Vagina (tissue), 2 donors: ENCODE measurements around the gene KAZN. TPM values are rescaled to one million over a fixed set of nuclear protein-coding genes. Genes with fewer than 3 reads are reported as not detected.

ENCODE experiments used
- DNase-seq, 2 donors: peaks; one replicate each; pipeline ENCODE4 v3.0.0-alpha.2; 2017; ENCODE audit errors: extremely low spot score in 2 of 2
- H3K27ac ChIP-seq: fragments of 200-600 bp; sonication (generic); one replicate; pipeline ENCODE4 v1.5.1; 2019
- H3K27me3 ChIP-seq: fragments of 200-600 bp; sonication (generic); one replicate; pipeline ENCODE4 v1.5.1; 2019
- H3K36me3 ChIP-seq, 2 donors: fragments of 200-600 bp; sonication (generic); one replicate each; pipeline ENCODE4 v1.5.1; 2017 to 2019
- H3K4me1 ChIP-seq: fragments of 200-600 bp; sonication (generic); one replicate; pipeline ENCODE4 v1.5.1; 2019
- H3K4me3 ChIP-seq, 2 donors: fragments of 200-600 bp; sonication (generic); 1 replicate in 1 of 2; 2 replicates in 1 of 2; pipeline ENCODE4 v1.5.1; 2016 to 2019
- H3K9me3 ChIP-seq: fragments of 200-600 bp; sonication (generic); one replicate; pipeline ENCODE4 v1.5.1; 2019
- CTCF ChIP-seq, 3 experiments: fragments of 450-650 bp in 2 of 3; fragments of 200-600 bp in 1 of 3; sonication (generic) in 1 of 3; IDR thresholded peaks; one replicate each; pipeline ENCODE4 v1.5.1; 2017 to 2019; ENCODE audit warnings: antibody characterized with exemption in 3 of 3, mild to moderate bottlenecking in 2 of 3, moderate library complexity in 2 of 3
- POLR2A ChIP-seq, 2 donors: fragments of 450-650 bp; IDR thresholded peaks; one replicate each; pipeline ENCODE4 v1.6.1; 2017; ENCODE audit warnings: antibody characterized with exemption in 2 of 2, mild to moderate bottlenecking in 2 of 2, moderate library complexity in 2 of 2
- POLR2AphosphoS5 ChIP-seq, 2 donors: sonication (generic); formaldehyde crosslinking; IDR thresholded peaks; one replicate each; pipeline ENCODE4 v1.9.0; 2017; ENCODE audit warnings: antibody characterized with exemption in 2 of 2, mild to moderate bottlenecking in 2 of 2, low read depth in 1 of 2; ENCODE audit not compliant: insufficient read depth in 1 of 2
- intact Hi-C: fragments of 100-400 bp; cut with DNase I; formaldehyde crosslinking; loops from one replicate; pipeline ENCODE4 v1.15.1; 2023
- total RNA-seq: library from RNA; depleted of rRNA; stranded (reverse); fragments of >200 nt; gene quantifications from one replicate; pipeline ENCODE4 v1.2.3, GENCODE V29; 2016

Gene KAZN
- total RNA-seq, 1 donor from 2014 or later, result 29.5 TPM

GRCh38 chr1:15013767-15014166, 415.3 kb downstream of the KAZN start:
- intact Hi-C loops, result no loop called here
- Histone ChIP-seq H3K27ac (no peak overlapping the region), H3K27me3 (no peaks in the 10 kb centered on the region), H3K36me3 (no peaks in the 10 kb centered on the region), H3K9me3 (no peaks in the 10 kb centered on the region), H3K4me3 (no peak overlapping the region), H3K4me1 (no peaks in the 10 kb centered on the region)
- no peak for DNase-seq
- no peak for TF ChIP-seq POLR2AphosphoS5 (IDR thresholded peaks at IDR 0.05; ENCODE audit: insufficient read depth in 1 of 2, low read depth in 1 of 2)
- TF ChIP-seq POLR2A (IDR thresholded peaks at IDR 0.05), result no peak
- no peak for TF ChIP-seq CTCF (IDR thresholded peaks at IDR 0.05)

GRCh38 chr1:15014516-15014915, 416.0 kb downstream of the KAZN start:
- no peaks in the 10 kb centered on the region for H3K27me3 ChIP-seq
- no peak for DNase-seq
- intact Hi-C loops, result no loop called here
- no peaks in the 10 kb centered on the region for H3K9me3 ChIP-seq
- no peak overlapping the region for H3K27ac ChIP-seq
- H3K4me3 ChIP-seq, result no peak overlapping the region
- no peaks in the 10 kb centered on the region for H3K36me3 ChIP-seq
- no peaks in the 10 kb centered on the region for H3K4me1 ChIP-seq
- TF ChIP-seq POLR2AphosphoS5 (IDR thresholded peaks at IDR 0.05; ENCODE audit: insufficient read depth in 1 of 2, low read depth in 1 of 2), result no peak
- TF ChIP-seq POLR2A (IDR thresholded peaks at IDR 0.05), result no peak
- no peak for TF ChIP-seq CTCF (IDR thresholded peaks at IDR 0.05)

- H3K27ac ChIP-seq, result no peak overlapping the region
- TF ChIP-seq POLR2AphosphoS5 (IDR thresholded peaks at IDR 0.05; ENCODE audit: insufficient read depth in 1 of 2, low read depth in 1 of 2), result no peak
- no peaks in the 10 kb centered on the region for H3K27me3 ChIP-seq
- H3K36me3 ChIP-seq, result no peaks in the 10 kb centered on the region
- intact Hi-C loops, result no loop called here
- H3K9me3 ChIP-seq, result no peaks in the 10 kb centered on the region
- no peak for DNase-seq
- no peak overlapping the region for H3K4me3 ChIP-seq
- H3K4me1 ChIP-seq, result peaks cover 7% of the 10 kb centered on the region
Observed at GRCh38 chr1:15016001-15016400, 417.5 kb downstream of the KAZN start.

- DNase-seq, result no peak
- no peaks in the 10 kb centered on the region for H3K27me3 ChIP-seq
- no peaks in the 10 kb centered on the region for H3K36me3 ChIP-seq
- TF ChIP-seq POLR2A (IDR thresholded peaks at IDR 0.05), result no peak
- no peak for TF ChIP-seq POLR2AphosphoS5 (IDR thresholded peaks at IDR 0.05; ENCODE audit: insufficient read depth in 1 of 2, low read depth in 1 of 2)
- no peak for TF ChIP-seq CTCF (IDR thresholded peaks at IDR 0.05)
- H3K4me1 ChIP-seq, result peaks cover 13% of the 10 kb centered on the region
- no peak overlapping the region for H3K27ac ChIP-seq
- no peak overlapping the region for H3K4me3 ChIP-seq
- H3K9me3 ChIP-seq, result no peaks in the 10 kb centered on the region
- intact Hi-C loops, result no loop called here
Observed at GRCh38 chr1:15016526-15016925, 418.0 kb downstream of the KAZN start.

GRCh38 chr1:15017120-15017519, 418.6 kb downstream of the KAZN start:
- Histone ChIP-seq H3K9me3 (no peaks in the 10 kb centered on the region), H3K4me3 (no peak overlapping the region), H3K27me3 (no peaks in the 10 kb centered on the region), H3K36me3 (no peaks in the 10 kb centered on the region), H3K4me1 (peaks cover 18% of the 10 kb centered on the region), H3K27ac (no peak overlapping the region)
- intact Hi-C loops, result no loop called here
- no peak for TF ChIP-seq POLR2A (IDR thresholded peaks at IDR 0.05)
- TF ChIP-seq POLR2AphosphoS5 (IDR thresholded peaks at IDR 0.05; ENCODE audit: insufficient read depth in 1 of 2, low read depth in 1 of 2), result no peak
- no peak for TF ChIP-seq CTCF (IDR thresholded peaks at IDR 0.05)
- no peak for DNase-seq

GRCh38 chr1:15018767-15019166, 420.3 kb downstream of the KAZN start:
- DNase-seq, result no peak
- Histone ChIP-seq H3K4me3 (no peak overlapping the region), H3K27me3 (no peaks in the 10 kb centered on the region), H3K36me3 (no peaks in the 10 kb centered on the region), H3K4me1 (peaks cover 18% of the 10 kb centered on the region), H3K27ac (no peak overlapping the region), H3K9me3 (no peaks in the 10 kb centered on the region)
- intact Hi-C loops, result no loop called here
- TF ChIP-seq POLR2AphosphoS5 (IDR thresholded peaks at IDR 0.05; ENCODE audit: insufficient read depth in 1 of 2, low read depth in 1 of 2), result no peak
- TF ChIP-seq CTCF (IDR thresholded peaks at IDR 0.05), result no peak
- TF ChIP-seq POLR2A (IDR thresholded peaks at IDR 0.05), result no peak
